Heart left ventricle (tissue), 13 donors: ENCODE data around the gene ANKS3.

Source experiments
- POLR2A ChIP-seq, 2 donors: fragments of 450-650 bp; IDR thresholded peaks; one replicate each; pipeline ENCODE4 v1.6.1; 2017; ENCODE audit warnings: antibody characterized with exemption in 2 of 2, mild to moderate bottlenecking in 2 of 2, moderate library complexity in 2 of 2
- TF ChIP-seq, protein P1 (sequence below), 12 donors: fragments of 200-600 bp; sonication (generic) in 4 of 12; IDR thresholded peaks; one replicate each; pipeline versions ENCODE4 v1.5.0 to v1.8.0; 2018 to 2022; ENCODE audit warnings: antibody characterized with exemption in 12 of 12, mild to moderate bottlenecking in 5 of 12
- donor health status: ischemic (EF 13 %, LVEDD 7.1; RV severe dilation, severe dysfunction).
- donor health status: DM: no; HTN: yes; CAD: no.
- donor health status: DM: no; HTN: no; CAD: no.
- donor health status: ischemic (EF 25% LVEDD 6.9; RV normal size, moderate dysfunction).
- donor health status: ischemic (EF 25% LVEDD 5.7; RV mildly dilated, moderate dysfunction).
- donor health status: ischemic (EF 35%, LVEDD 5.7; RV mildly dilated, moderate dysfunction).
- donor health status: nonischemic (EF 11% LVEDD 7.7; RV severe dilation, severe dysfunction).
- donor health status: DM: yes; HTN: yes; CAD: no.
- donor health status: PGD.
- donor health status: ischemic (EF 29% LVEDD 5.4; RV normal size, mild dysfunction).
- donor health status: nonischemic (EF 23%, LVEDD 6.1; RV moderate dilation, normal function).

DNA sequence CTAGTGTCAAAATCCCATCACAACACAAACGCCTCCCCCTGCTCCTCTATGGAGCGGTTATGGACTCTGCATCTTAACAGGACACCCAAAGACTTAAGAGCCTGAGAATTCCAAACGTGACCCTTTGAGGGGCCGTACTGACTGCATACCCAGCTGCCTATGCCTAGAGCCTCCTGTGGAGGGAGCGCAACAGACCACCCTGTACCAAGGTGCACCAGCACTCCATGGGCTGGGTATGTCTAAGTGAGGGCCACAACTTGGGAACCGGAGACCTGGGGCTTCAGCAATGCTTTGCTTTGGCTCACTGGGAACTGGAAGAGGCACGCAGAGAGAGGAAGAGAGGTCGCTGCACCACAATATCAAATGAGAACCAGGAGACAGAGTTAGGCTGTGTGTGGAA is 5.4 kb downstream of the ANKS3 start:
- TF ChIP-seq, protein P1, sequence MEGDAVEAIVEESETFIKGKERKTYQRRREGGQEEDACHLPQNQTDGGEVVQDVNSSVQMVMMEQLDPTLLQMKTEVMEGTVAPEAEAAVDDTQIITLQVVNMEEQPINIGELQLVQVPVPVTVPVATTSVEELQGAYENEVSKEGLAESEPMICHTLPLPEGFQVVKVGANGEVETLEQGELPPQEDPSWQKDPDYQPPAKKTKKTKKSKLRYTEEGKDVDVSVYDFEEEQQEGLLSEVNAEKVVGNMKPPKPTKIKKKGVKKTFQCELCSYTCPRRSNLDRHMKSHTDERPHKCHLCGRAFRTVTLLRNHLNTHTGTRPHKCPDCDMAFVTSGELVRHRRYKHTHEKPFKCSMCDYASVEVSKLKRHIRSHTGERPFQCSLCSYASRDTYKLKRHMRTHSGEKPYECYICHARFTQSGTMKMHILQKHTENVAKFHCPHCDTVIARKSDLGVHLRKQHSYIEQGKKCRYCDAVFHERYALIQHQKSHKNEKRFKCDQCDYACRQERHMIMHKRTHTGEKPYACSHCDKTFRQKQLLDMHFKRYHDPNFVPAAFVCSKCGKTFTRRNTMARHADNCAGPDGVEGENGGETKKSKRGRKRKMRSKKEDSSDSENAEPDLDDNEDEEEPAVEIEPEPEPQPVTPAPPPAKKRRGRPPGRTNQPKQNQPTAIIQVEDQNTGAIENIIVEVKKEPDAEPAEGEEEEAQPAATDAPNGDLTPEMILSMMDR (IDR thresholded peaks at IDR 0.05), result no peak
- no peak for TF ChIP-seq POLR2A (IDR thresholded peaks at IDR 0.05)
